H1 (cell line): ENCODE measurements around the gene TRABD. TPM values are rescaled to one million over a fixed set of nuclear protein-coding genes. Genes with fewer than 3 reads are reported as not detected.
A peak's percentile ranks its signal among the peaks of the same experiment; 100 is the strongest.
"Not testable (repeated sequence)": the region's sequence is repeated elsewhere in the genome, so short reads cannot be mapped to it uniquely, and the experiment has no call there.

ENCODE experiments used
- CTCF ChIA-PET: fragments of 300-600 bp; sonication (Branson Sonifier 250); formaldehyde crosslinking; loops from one replicate; lab custom pipeline; 2021; ENCODE audit not compliant: partially characterized antibody; lab: Charles Lee
- POLR2A ChIA-PET: fragments of 300-600 bp; sonication (Branson Sonifier 250); formaldehyde crosslinking; loops from one replicate; lab custom pipeline; 2021; ENCODE audit warnings: inconsistent platforms; ENCODE audit not compliant: partially characterized antibody; lab: Charles Lee
- DNase-seq, 2 experiments: peaks; one replicate each; pipeline versions ENCODE4 v3.0.0 to v3.0.0-alpha.2; 2010 to 2022; ENCODE audit warnings: low spot score in 2 of 2, low read depth in 1 of 2, mixed read lengths in 1 of 2
- FAIRE-seq: peaks from 2 replicates; lab custom pipeline; 2011; peaks lifted over from hg19 to GRCh38; lab: Jason Lieb, UNC
- H2AFZ ChIP-seq: 2 replicates; pipeline ENCODE4 v1.8.1; 2012; ENCODE audit warnings: low read length, inconsistent platforms
- H2AK5ac ChIP-seq: 2 replicates; pipeline ENCODE4 v1.6.1; 2013; ENCODE audit warnings: low read depth, low read length
- H2BK120ac ChIP-seq: replicated peaks from 2 replicates; pipeline ENCODE3; 2013; ENCODE audit warnings: low read depth, low read length, inconsistent platforms
- H2BK12ac ChIP-seq: 2 replicates; pipeline ENCODE4 v1.6.1; 2013; ENCODE audit warnings: low read depth, low read length
- H2BK15ac ChIP-seq: 2 replicates; pipeline ENCODE4 v1.6.1; 2013; ENCODE audit warnings: low read length
- H2BK20ac ChIP-seq: 2 replicates; pipeline ENCODE4 v1.6.1; 2013; ENCODE audit warnings: low read length
- H2BK5ac ChIP-seq: 2 replicates; pipeline ENCODE4 v1.6.1; 2013; ENCODE audit warnings: low read depth, low read length
- H3K14ac ChIP-seq: 2 replicates; pipeline ENCODE4 v1.6.1; 2013; ENCODE audit warnings: inconsistent platforms; ENCODE audit not compliant: insufficient read length
- H3K18ac ChIP-seq: 2 replicates; pipeline ENCODE4 v1.6.1; 2013; ENCODE audit warnings: low read length; ENCODE audit errors: extremely low read depth
- H3K23ac ChIP-seq: 2 replicates; pipeline ENCODE4 v1.6.1; 2013; ENCODE audit warnings: inconsistent platforms; ENCODE audit not compliant: insufficient read length
- H3K23me2 ChIP-seq: 2 replicates; pipeline ENCODE4 v1.6.1; 2013; ENCODE audit warnings: low read depth, low read length
- H3K27ac ChIP-seq: 2 replicates; pipeline ENCODE4 v1.6.1; 2011; ENCODE audit warnings: low read depth, low read length, inconsistent platforms
- H3K27me3 ChIP-seq, 4 experiments: replicated peaks in 1 of 4; 1 replicate in 1 of 4; 2 replicates in 3 of 4; pipeline versions ENCODE4 v1.6.1 to v1.8.1; 2011 to 2013; ENCODE audit warnings: low read length in 3 of 4, mild to moderate bottlenecking in 3 of 4, inconsistent platforms in 2 of 4, mixed read lengths in 2 of 4, moderate library complexity in 1 of 4; ENCODE audit not compliant: control insufficient read depth in 3 of 4, insufficient read depth in 3 of 4; ENCODE audit errors: extremely low read depth in 1 of 4
- H3K36me3 ChIP-seq, 4 experiments: 2 replicates each; pipeline versions ENCODE4 v1.6.1 to v1.8.1; 2011 to 2013; ENCODE audit warnings: mild to moderate bottlenecking in 4 of 4, low read length in 3 of 4, moderate library complexity in 2 of 4, control low read depth in 1 of 4, inconsistent platforms in 1 of 4; ENCODE audit not compliant: insufficient read depth in 4 of 4, control insufficient read depth in 2 of 4
- H3K4ac ChIP-seq: replicated peaks from 2 replicates; pipeline ENCODE3; 2013; ENCODE audit warnings: low read length, low read depth, mixed read lengths, inconsistent platforms; ENCODE audit not compliant: insufficient read length
- H3K4me1 ChIP-seq, 4 experiments: replicated peaks in 1 of 4; 1 replicate in 1 of 4; 2 replicates in 3 of 4; pipeline versions ENCODE4 v1.6.1 to v1.8.1; 2011 to 2013; ENCODE audit warnings: low read length in 3 of 4, inconsistent platforms in 2 of 4, mixed read lengths in 1 of 4; ENCODE audit not compliant: insufficient read depth in 4 of 4, control insufficient read depth in 3 of 4
- H3K4me2 ChIP-seq, 2 experiments: 2 replicates each; pipeline versions ENCODE4 v1.6.1 to v1.8.1; 2011 to 2013; ENCODE audit warnings: low read depth in 2 of 2, low read length in 2 of 2, control low read depth in 1 of 2, inconsistent platforms in 1 of 2, mild to moderate bottlenecking in 1 of 2; ENCODE audit not compliant: insufficient read depth in 1 of 2
- H3K4me3 ChIP-seq, 4 experiments: fragments of 200-600, 300-600 bp in 1 of 4; sonication (generic), shearing (Covaris generic), sonication (Bioruptor Twin) in 1 of 4; 2 replicates each; pipeline versions ENCODE4 v1.5.1 to v1.8.1; 2011 to 2016; ENCODE audit warnings: low read length in 4 of 4, low read depth in 3 of 4, control low read depth in 2 of 4, inconsistent platforms in 2 of 4, mild to moderate bottlenecking in 2 of 4, mixed read lengths in 1 of 4, moderate library complexity in 1 of 4; ENCODE audit not compliant: insufficient read depth in 2 of 4; ENCODE audit errors: extremely low read depth in 1 of 4
- H3K56ac ChIP-seq: replicated peaks from 2 replicates; pipeline ENCODE3; 2013; ENCODE audit warnings: low read depth, mild to moderate bottlenecking, mixed read lengths, low read length, inconsistent platforms; ENCODE audit not compliant: insufficient read length
- H3K79me1 ChIP-seq: 2 replicates; pipeline ENCODE4 v1.6.1; 2013; ENCODE audit warnings: low read depth, low read length, control low read depth
- H3K79me2 ChIP-seq, 2 experiments: 2 replicates each; pipeline versions ENCODE4 v1.6.1 to v1.8.1; 2012 to 2013; ENCODE audit warnings: low read length in 2 of 2, mild to moderate bottlenecking in 2 of 2, inconsistent platforms in 1 of 2; ENCODE audit not compliant: insufficient read depth in 2 of 2, control insufficient read depth in 1 of 2
- H3K9ac ChIP-seq, 4 experiments: replicated peaks in 1 of 4; 1 replicate in 1 of 4; 2 replicates in 3 of 4; pipeline versions ENCODE4 v1.6.1 to v1.8.1; 2011 to 2013; ENCODE audit warnings: low read depth in 3 of 4, low read length in 3 of 4, control low read depth in 2 of 4, mild to moderate bottlenecking in 2 of 4, moderate library complexity in 2 of 4, inconsistent platforms in 1 of 4; ENCODE audit errors: extremely low read depth in 1 of 4
- H3K9me3 ChIP-seq, 2 experiments: 2 replicates each; pipeline versions ENCODE4 v1.6.1 to v1.8.1; 2012 to 2013; ENCODE audit warnings: mild to moderate bottlenecking in 2 of 2, moderate library complexity in 2 of 2, control low read depth in 1 of 2, inconsistent platforms in 1 of 2, low read depth in 1 of 2, low read length in 1 of 2, mixed read lengths in 1 of 2; ENCODE audit not compliant: insufficient read depth in 2 of 2
- H4K20me1 ChIP-seq, 2 experiments: replicated peaks in 1 of 2; 2 replicates each; pipeline versions ENCODE3 to v1.8.1; 2011 to 2013; ENCODE audit warnings: inconsistent platforms in 2 of 2, low read length in 2 of 2, mild to moderate bottlenecking in 1 of 2; ENCODE audit not compliant: insufficient read depth in 2 of 2, control insufficient read depth in 1 of 2
- H4K5ac ChIP-seq: 2 replicates; pipeline ENCODE4 v1.6.1; 2013; ENCODE audit warnings: low read length, low read depth, mixed read lengths, inconsistent platforms; ENCODE audit not compliant: insufficient read length
- H4K8ac ChIP-seq: 2 replicates; pipeline ENCODE4 v1.8.0; 2013; ENCODE audit warnings: mild to moderate bottlenecking, moderate library complexity, low read length, inconsistent platforms; ENCODE audit not compliant: insufficient read depth; ENCODE audit errors: extremely low read depth
- H4K91ac ChIP-seq: replicated peaks from 2 replicates; pipeline ENCODE3; 2013; ENCODE audit warnings: low read length, mixed read lengths, inconsistent platforms; ENCODE audit not compliant: insufficient read length
- WGBS, 2 experiments: shearing (Covaris generic) in 1 of 2; methylation state at CpG; one replicate each; pipeline versions ENCODE4 v1.1.6 to v1.1.7; 2013 to 2015; ENCODE audit warnings: low lambda C conversion rate in 2 of 2, mixed read lengths in 2 of 2, inconsistent platforms in 1 of 2, low coverage in 1 of 2, missing lambda C conversion rate in 1 of 2; ENCODE audit not compliant: insufficient replicate concordance in 2 of 2, insufficient coverage in 1 of 2, insufficient read length in 1 of 2; ENCODE audit errors: extremely low coverage in 1 of 2, missing lambda C conversion rate in 1 of 2; 5-methylcytosine and 5-hydroxymethylcytosine counted together
- polyA plus RNA-seq, 7 experiments: library from polyadenylated mRNA; depleted of rRNA in 3 of 7; stranded (reverse) in 5 of 7; unstranded in 2 of 7; fragments of >200 nt in 5 of 7; fragments of 200-250 nt in 2 of 7; gene quantifications; 1 replicate in 5 of 7; 2 replicates in 1 of 7; 4 replicates in 1 of 7; pipeline versions ENCODE4 v1.2.1 to v1.2.3, GENCODE V29; 2011 to 2013; ENCODE audit warnings: missing spikeins in 2 of 7, mixed read lengths in 2 of 7
- total RNA-seq: library from RNA; stranded (reverse); fragmentation: NEBNext Ultra II Directional; extraction: Animal tissue kit (Norgen Biotek cat#: 25700); gene quantifications from 2 replicates; pipeline ENCODE4 v1.2.1, GENCODE V29; 2021

The TRABD gene
- total and polyA plus RNA-seq, 2 of the 8 experiments (the other 6 are each of a cell fraction or from before 2014, with no cell fraction given), result 44.2 to 57.5 TPM

- 84% methylated on average over 5 of the region's 5 CpGs; no CpG with 5 or more reads in 1 of the 2 experiments for WGBS, 2 experiments
- Histone ChIP-seq H3K4me2 (0 out of 4 replicates have a peak overlapping the region, but pooled peaks of 1 of the 2 experiments have one; percentile 45), H3K27me3 (peaks cover 4 to 25% (median 16%) of the 10 kb centered on the region in 4 experiments), H3K4ac (peak overlapping the region; percentile 84)
- not testable (repeated sequence) for H3K23me2 ChIP-seq, H3K23ac ChIP-seq, H3K27ac ChIP-seq, H3K9me3 ChIP-seq, FAIRE-seq, H3K4me3 ChIP-seq, H3K14ac ChIP-seq, H3K36me3 ChIP-seq, H2BK12ac ChIP-seq, H2BK5ac ChIP-seq, H3K79me1 ChIP-seq, H2BK15ac ChIP-seq, H4K91ac ChIP-seq, H2BK120ac ChIP-seq, H3K18ac ChIP-seq, H4K20me1 ChIP-seq, DNase-seq, H3K4me1 ChIP-seq, H3K9ac ChIP-seq, H4K5ac ChIP-seq, H2AFZ ChIP-seq, H3K56ac ChIP-seq, H4K8ac ChIP-seq, H2BK20ac ChIP-seq, H3K79me2 ChIP-seq, H2AK5ac ChIP-seq
- CTCF ChIA-PET, result interaction anchor here (0.8 to 1.4 kb wide), 3 partner anchors 19 to 129 kb away, joined by 3 to 4 read pairs (median 4); no protein-coding TSS in a partner anchor
- POLR2A ChIA-PET, result interaction anchor here (0.7 kb wide), 1 partner anchor 16 kb away, joined by 3 read pairs; no protein-coding TSS in a partner anchor
Observed at GRCh38 chr22:50168490-50169180, 17.1 kb upstream of the TRABD start.
